T-cell (primary cell): Measurements from ENCODE around the gene ATP6V0A4. TPM values are rescaled to one million over a fixed set of nuclear protein-coding genes. Genes with fewer than 3 reads are reported as not detected.
"Not testable (repeated sequence)": the region's sequence is repeated elsewhere in the genome, so short reads cannot be mapped to it uniquely, and the experiment has no call there.

Experiments used
- ATAC-seq, 4 experiments: fragments of 200-7000 bp in 3 of 4; fragments of 150-1000 bp in 1 of 4; cut with Tn5 transposase; replicated peaks in 1 of 4; 1 replicate in 3 of 4; 2 replicates in 1 of 4; pipeline ENCODE4 v1.10.0; 2021; ENCODE audit warnings: moderate library complexity in 3 of 4, mild to moderate bottlenecking in 2 of 4, moderate number of reproducible peaks in 1 of 4
- CTCF ChIA-PET, 2 donors: fragments of 300-600 bp; sonication (Branson Sonifier 250); formaldehyde crosslinking; loops; one replicate each; lab custom pipeline; 2022; ENCODE audit warnings: antibody characterized with exemption in 2 of 2; lab: Charles Lee
- POLR2A ChIA-PET, 2 donors: fragments of 300-600 bp; sonication (Branson Sonifier 250); formaldehyde crosslinking; loops; one replicate each; lab custom pipeline; 2022; ENCODE audit warnings: antibody characterized with exemption in 2 of 2; lab: Charles Lee
- DNase-seq, 35 experiments: peaks; one replicate each; pipeline versions ENCODE4 v3.0.0 to v3.0.0-alpha.2; 2013 to 2023
- H3K27ac ChIP-seq: one replicate; pipeline ENCODE4 v1.5.1; 2013; ENCODE audit warnings: low read length
- H3K27me3 ChIP-seq, 2 experiments: replicated peaks in 1 of 2; 1 replicate in 1 of 2; 2 replicates in 1 of 2; pipeline versions ENCODE4 v1.6.1 to v1.7.0; 2013; ENCODE audit warnings: low read length in 1 of 2, mixed read lengths in 1 of 2; ENCODE audit not compliant: control insufficient read depth in 2 of 2, insufficient read depth in 2 of 2; ENCODE audit errors: extremely low read depth in 1 of 2
- H3K36me3 ChIP-seq, 2 donors: 1 replicate in 1 of 2; 2 replicates in 1 of 2; pipeline versions ENCODE4 v1.6.1 to v1.7.0; 2013; ENCODE audit warnings: low read length in 1 of 2; ENCODE audit not compliant: control insufficient read depth in 2 of 2, insufficient read depth in 1 of 2; ENCODE audit errors: extremely low read depth in 1 of 2
- H3K4me1 ChIP-seq, 2 experiments: 1 replicate in 1 of 2; 2 replicates in 1 of 2; pipeline versions ENCODE4 v1.6.1 to v1.7.0; 2013; ENCODE audit warnings: low read length in 2 of 2, mixed read lengths in 1 of 2; ENCODE audit not compliant: insufficient read depth in 2 of 2, control insufficient read depth in 1 of 2; ENCODE audit errors: extremely low read depth in 1 of 2
- H3K4me3 ChIP-seq, 2 donors: 1 replicate in 1 of 2; 2 replicates in 1 of 2; pipeline versions ENCODE4 v1.5.1 to v1.7.0; 2013; ENCODE audit warnings: mild to moderate bottlenecking in 2 of 2, low read length in 1 of 2, moderate library complexity in 1 of 2; ENCODE audit not compliant: control insufficient read depth in 1 of 2; ENCODE audit errors: extremely low read depth in 1 of 2
- H3K9me3 ChIP-seq: 2 replicates; pipeline ENCODE4 v1.7.0; 2013
- H3K27ac Mint-ChIP-seq, 2 donors: one replicate each; pipeline ENCODE4 v1.8.0; 2020 to 2021; ENCODE audit warnings: mild to moderate bottlenecking in 2 of 2, mixed read lengths in 2 of 2
- H3K27me3 Mint-ChIP-seq, 2 donors: one replicate each; pipeline ENCODE4 v1.8.0; 2021 to 2022; ENCODE audit warnings: mixed read lengths in 2 of 2
- H3K36me3 Mint-ChIP-seq: one replicate; pipeline ENCODE4 v1.8.0; 2021; ENCODE audit warnings: mixed read lengths
- H3K4me1 Mint-ChIP-seq, 3 donors: one replicate each; pipeline ENCODE4 v1.8.0; 2020 to 2022; ENCODE audit warnings: mixed read lengths in 3 of 3, mild to moderate bottlenecking in 1 of 3
- H3K4me3 Mint-ChIP-seq, 3 donors: one replicate each; pipeline ENCODE4 v1.8.0; 2020 to 2022; ENCODE audit warnings: mild to moderate bottlenecking in 3 of 3, mixed read lengths in 3 of 3, moderate library complexity in 3 of 3
- H3K9me3 Mint-ChIP-seq, 3 donors: one replicate each; pipeline ENCODE4 v1.8.0; 2020 to 2022; ENCODE audit warnings: mixed read lengths in 3 of 3
- WGBS: methylation state at CpG from one replicate; pipeline ENCODE4 v1.1.5; 2013; ENCODE audit warnings: missing lambda C conversion rate; ENCODE audit not compliant: insufficient coverage; 5-methylcytosine and 5-hydroxymethylcytosine counted together
- total RNA-seq, 35 experiments: library from RNA in 6 of 35; stranded (reverse) in 6 of 35; fragments of 120-200 nt in 1 of 35; gene quantifications; one replicate each; pipeline versions ENCODE4 v1.2.1 to v1.2.4 and lab custom pipeline; 2013 to 2026

Gene ATP6V0A4
- total RNA-seq, 5 donors from 2014 or later (not counting 1 experiment from before 2014, with no cell fraction given) = not detected

GRCh38 chr7:138690495-138690894 lies 107.5 kb downstream of the ATP6V0A4 start:
- Histone ChIP-seq H3K27ac (no peak overlapping the region), H3K9me3 (no peaks in the 10 kb centered on the region), H3K4me3 (no peak overlapping the region), H3K27me3 (peaks cover 0 to 3% of the 10 kb centered on the region in 2 experiments), H3K4me1 (no peaks in the 10 kb centered on the region), H3K36me3 (no peaks in the 10 kb centered on the region)
- no CpG with 5 or more reads among the region's 2 CpGs for WGBS
- ChIA-PET POLR2A (no interaction called here), CTCF (no interaction called here)
- H3K9me3 Mint-ChIP-seq = peaks cover 0 to 5% (median 0%) of the 10 kb centered on the region in 3 donors
- no peak overlapping the region for H3K4me3 Mint-ChIP-seq
- no peaks in the 10 kb centered on the region for H3K36me3 Mint-ChIP-seq
- no peak for ATAC-seq
- peaks cover 3 to 5% of the 10 kb centered on the region in 2 donors for H3K27me3 Mint-ChIP-seq
- no peak for DNase-seq
- H3K4me1 Mint-ChIP-seq = no peaks in the 10 kb centered on the region
- H3K27ac Mint-ChIP-seq = no peak overlapping the region

- H3K9me3 Mint-ChIP-seq, H3K27ac Mint-ChIP-seq, H3K27me3 Mint-ChIP-seq, H3K4me1 Mint-ChIP-seq, H3K27me3 ChIP-seq, H3K27ac ChIP-seq, DNase-seq, H3K36me3 Mint-ChIP-seq, H3K4me3 Mint-ChIP-seq, CTCF ChIA-PET, H3K36me3 ChIP-seq, H3K4me3 ChIP-seq, H3K4me1 ChIP-seq, H3K9me3 ChIP-seq, ATAC-seq, POLR2A ChIA-PET: not testable (repeated sequence)
- WGBS = 72% methylated on average over 3 of the region's 6 CpGs
These were observed 110.0 kb downstream of the ATP6V0A4 start for GRCh38 chr7:138688037-138688436.

GRCh38 chr7:138684340-138684739 lies 113.7 kb downstream of the ATP6V0A4 start:
- H3K9me3 ChIP-seq = no peaks in the 10 kb centered on the region
- ChIA-PET POLR2A (no interaction called here), CTCF (no interaction called here)
- Mint-ChIP-seq H3K9me3 (peaks cover 0 to 5% (median 0%) of the 10 kb centered on the region in 3 donors), H3K4me1 (peaks cover 0 to 7% (median 0%) of the 10 kb centered on the region in 3 donors), H3K4me3 (no peak overlapping the region), H3K36me3 (no peaks in the 10 kb centered on the region), H3K27ac (no peak overlapping the region), H3K27me3 (peaks cover 5 to 6% of the 10 kb centered on the region in 2 donors)
- ATAC-seq (no peak), DNase-seq (no peak)
- no peak overlapping the region for H3K4me3 ChIP-seq
- H3K27me3 ChIP-seq = peaks cover 0 to 13% of the 10 kb centered on the region in 2 experiments
- H3K27ac ChIP-seq = no peak overlapping the region
- no peaks in the 10 kb centered on the region for H3K36me3 ChIP-seq
- no CpG with 5 or more reads among the region's 3 CpGs for WGBS
- H3K4me1 ChIP-seq = no peaks in the 10 kb centered on the region

- H3K27ac ChIP-seq = no peak overlapping the region
- Mint-ChIP-seq H3K4me1 (peaks cover 0 to 7% (median 0%) of the 10 kb centered on the region in 3 donors), H3K9me3 (no peaks in the 10 kb centered on the region), H3K27me3 (peaks cover 0 to 3% of the 10 kb centered on the region in 2 donors), H3K4me3 (no peak overlapping the region), H3K36me3 (no peaks in the 10 kb centered on the region), H3K27ac (no peak overlapping the region)
- peaks cover 0 to 13% of the 10 kb centered on the region in 2 experiments for H3K27me3 ChIP-seq
- no peak overlapping the region for H3K4me3 ChIP-seq
- ChIA-PET POLR2A (no interaction called here), CTCF (no interaction called here)
- no peaks in the 10 kb centered on the region for H3K4me1 ChIP-seq
- H3K9me3 ChIP-seq = no peaks in the 10 kb centered on the region
- DNase-seq = no peak
- ATAC-seq = no peak
- 85% methylated on average over 4 of the region's 5 CpGs for WGBS
- no peaks in the 10 kb centered on the region for H3K36me3 ChIP-seq
These were observed 118.2 kb downstream of the ATP6V0A4 start for GRCh38 chr7:138679793-138680192.

GRCh38 chr7:138670594-138670993 lies 127.4 kb downstream of the ATP6V0A4 start:
- H3K27ac ChIP-seq = no peak overlapping the region
- no peaks in the 10 kb centered on the region for H3K9me3 Mint-ChIP-seq

GRCh38 chr7:138669364-138669763 lies 128.6 kb downstream of the ATP6V0A4 start:
- H3K9me3 Mint-ChIP-seq = no peaks in the 10 kb centered on the region
- POLR2A ChIA-PET = no interaction called here
- H3K9me3 ChIP-seq = no peaks in the 10 kb centered on the region
- DNase-seq (no peak), ATAC-seq (no peak)
- H3K36me3 ChIP-seq = no peaks in the 10 kb centered on the region
- H3K27ac ChIP-seq = no peak overlapping the region
- H3K4me3 Mint-ChIP-seq = no peak overlapping the region
- CTCF ChIA-PET = interaction anchor here in 1 of 2 donors (0.7 kb wide), 1 partner anchor 508 kb away, joined by 3 read pairs; no protein-coding TSS in a partner anchor
- no CpG with 5 or more reads among the region's 4 CpGs for WGBS
- H3K27me3 ChIP-seq = peaks cover 0 to 16% of the 10 kb centered on the region in 2 experiments
- H3K4me3 ChIP-seq = no peak overlapping the region
- no peaks in the 10 kb centered on the region for H3K36me3 Mint-ChIP-seq
- peaks cover 0 to 2% of the 10 kb centered on the region in 2 experiments for H3K4me1 ChIP-seq
- peaks cover 5 to 26% of the 10 kb centered on the region in 2 donors for H3K27me3 Mint-ChIP-seq
- peaks cover 2 to 3% (median 3%) of the 10 kb centered on the region in 3 donors for H3K4me1 Mint-ChIP-seq
- no peak overlapping the region for H3K27ac Mint-ChIP-seq

More at GRCh38 chr7:138670594-138670993, 127.4 kb downstream of the ATP6V0A4 start:
- POLR2A ChIA-PET = no interaction called here
- Histone ChIP-seq H3K4me3 (no peak overlapping the region), H3K4me1 (no peaks in the 10 kb centered on the region), H3K36me3 (no peaks in the 10 kb centered on the region), H3K9me3 (no peaks in the 10 kb centered on the region), H3K27me3 (peaks cover 0 to 9% of the 10 kb centered on the region in 2 experiments)
- DNase-seq (no peak), ATAC-seq (no peak)
- Mint-ChIP-seq H3K36me3 (no peaks in the 10 kb centered on the region), H3K27ac (no peak overlapping the region), H3K4me3 (no peak overlapping the region), H3K27me3 (peaks cover 5 to 18% of the 10 kb centered on the region in 2 donors), H3K4me1 (no peaks in the 10 kb centered on the region)
- CTCF ChIA-PET = no interaction called here

- no peak overlapping the region for H3K4me3 Mint-ChIP-seq
- H3K4me1 Mint-ChIP-seq = peaks cover 4 to 6% (median 5%) of the 10 kb centered on the region in 3 donors
- WGBS = 40% methylated on average over 1 of the region's 3 CpGs
- H3K27ac Mint-ChIP-seq = no peak overlapping the region
- H3K27ac ChIP-seq = no peak overlapping the region
- DNase-seq (no peak), ATAC-seq (no peak)
- H3K36me3 Mint-ChIP-seq = no peaks in the 10 kb centered on the region
- H3K27me3 Mint-ChIP-seq = peaks cover 5 to 28% of the 10 kb centered on the region in 2 donors
- ChIA-PET CTCF (no interaction called here), POLR2A (no interaction called here)
- no peaks in the 10 kb centered on the region for H3K9me3 Mint-ChIP-seq
- peaks cover 0 to 6% of the 10 kb centered on the region in 2 experiments for H3K4me1 ChIP-seq
- peaks cover 0 to 20% of the 10 kb centered on the region in 2 experiments for H3K27me3 ChIP-seq
- H3K9me3 ChIP-seq = no peaks in the 10 kb centered on the region
- no peaks in the 10 kb centered on the region for H3K36me3 ChIP-seq
- H3K4me3 ChIP-seq = no peak overlapping the region
These were observed 129.1 kb downstream of the ATP6V0A4 start for GRCh38 chr7:138668946-138669345.
